HCEC 1CT (cell line): ENCODE measurements around the gene CCDC183.
"Not testable (repeated sequence)": the region's sequence is repeated elsewhere in the genome, so short reads cannot be mapped to it uniquely, and the experiment has no call there.

Source experiments
- DNase-seq: peaks from one replicate; pipeline ENCODE4 v3.0.0-alpha.2; 2017

CCDC183 gene

DNA sequence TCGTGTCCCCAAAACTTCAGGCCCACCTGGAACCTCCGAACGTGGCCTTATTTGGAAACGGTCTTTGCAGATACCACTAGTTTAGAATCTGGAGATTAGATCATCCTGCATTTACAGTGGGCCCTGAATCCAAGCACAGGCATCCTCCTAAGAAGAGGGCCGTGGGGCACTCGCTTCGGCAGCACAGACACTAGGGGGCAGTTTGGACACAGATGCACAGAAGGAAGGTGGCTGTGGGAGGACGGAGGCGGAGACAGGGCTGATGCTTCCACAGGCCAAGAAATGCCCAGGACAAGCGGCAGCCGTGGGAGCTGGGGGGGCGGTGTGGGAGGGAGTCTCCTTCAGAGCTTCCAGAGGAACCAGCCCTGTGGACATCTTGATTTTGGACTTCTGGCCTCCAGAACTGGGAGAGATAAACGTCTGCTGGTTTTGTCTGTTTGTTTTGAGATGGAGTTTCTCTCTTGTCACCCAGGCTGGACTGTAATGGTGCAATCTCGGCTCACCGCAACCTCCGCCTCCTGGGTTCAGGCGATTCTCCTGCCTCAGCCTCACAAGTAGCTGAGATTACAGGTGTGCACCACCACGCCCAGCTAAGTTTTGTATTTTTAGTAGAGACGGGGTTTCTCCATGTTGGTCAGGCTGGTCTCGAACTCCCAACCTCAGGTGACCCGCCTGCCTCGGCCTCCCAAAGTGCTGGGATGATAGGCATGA, 35.1 kb upstream of the CCDC183 start:
- DNase-seq = peak; percentile 61

GRCh38 chr9:136761545-136761981, 34.6 kb upstream of the CCDC183 start:
- DNase-seq = no peak

GRCh38 chr9:136762221-136762691, 33.9 kb upstream of the CCDC183 start:
- no peak for DNase-seq

DNA sequence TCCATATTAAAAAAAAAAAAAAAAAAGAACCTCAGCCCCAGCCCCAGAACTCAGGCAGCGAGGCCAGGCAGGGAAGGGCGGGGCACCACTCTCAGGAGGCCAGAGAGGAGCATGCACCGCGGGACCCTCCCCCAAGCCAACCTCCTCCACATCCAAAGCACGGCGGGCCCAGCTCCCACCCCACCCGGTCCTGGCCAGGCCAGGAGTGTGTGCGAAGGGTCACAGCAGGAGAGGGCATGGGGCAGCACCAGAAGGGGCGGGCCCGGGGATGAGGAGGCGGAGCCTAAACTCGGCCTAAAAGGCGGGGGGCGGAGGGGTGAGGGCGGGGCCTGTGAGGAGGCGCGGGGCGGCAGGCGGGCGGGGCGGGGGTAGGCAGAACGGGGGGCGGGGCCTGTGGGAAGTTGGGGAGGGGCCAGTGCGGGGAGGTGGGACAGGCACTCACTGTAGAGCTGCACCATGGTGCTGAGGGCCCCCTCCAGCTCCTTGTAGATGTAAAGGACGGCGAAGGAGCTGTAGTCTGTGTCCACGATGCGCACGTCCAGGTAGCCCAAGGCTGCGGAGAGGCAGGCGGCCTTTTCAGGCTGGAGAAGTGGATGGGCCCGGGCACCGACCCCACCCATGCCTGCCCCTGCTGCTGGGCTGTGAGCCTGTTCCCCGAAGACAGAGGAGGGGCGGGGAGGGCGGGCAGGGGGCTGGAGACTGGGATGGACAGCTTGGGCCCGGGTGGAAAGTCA, 33.1 kb upstream of the CCDC183 start:
- no peak for DNase-seq

- DNase-seq = no peak
Measured at GRCh38 chr9:136763649-136764035, 32.5 kb upstream of the CCDC183 start.

- no peak for DNase-seq
Measured at GRCh38 chr9:136764301-136764891, 31.7 kb upstream of the CCDC183 start, which contains the start of gene LCN15. LCN15 (minus strand) TSS chr9:136764518; CDS start chr9:136764488, 30 bp downstream.

DNA sequence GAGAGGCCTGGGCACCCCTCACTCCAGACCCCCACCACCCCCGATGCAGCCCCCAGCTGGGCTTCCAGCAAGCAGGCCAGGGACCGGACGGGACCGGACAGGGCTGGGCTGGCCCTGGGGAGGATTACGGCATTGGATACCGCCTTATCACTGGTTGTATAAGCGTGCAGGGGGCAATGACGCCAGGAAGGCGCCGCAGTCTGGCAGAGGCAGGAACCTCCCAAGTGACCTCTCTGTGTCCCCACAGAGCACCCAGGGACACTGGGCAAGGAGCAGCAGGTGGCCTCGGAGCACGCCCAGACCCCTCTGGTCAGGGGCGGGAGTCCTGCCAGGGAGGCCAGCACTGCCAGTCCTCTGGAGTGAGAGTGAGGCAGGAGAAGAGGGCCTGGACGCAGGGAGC, 31.1 kb upstream of the CCDC183 start:
- no peak for DNase-seq

DNA sequence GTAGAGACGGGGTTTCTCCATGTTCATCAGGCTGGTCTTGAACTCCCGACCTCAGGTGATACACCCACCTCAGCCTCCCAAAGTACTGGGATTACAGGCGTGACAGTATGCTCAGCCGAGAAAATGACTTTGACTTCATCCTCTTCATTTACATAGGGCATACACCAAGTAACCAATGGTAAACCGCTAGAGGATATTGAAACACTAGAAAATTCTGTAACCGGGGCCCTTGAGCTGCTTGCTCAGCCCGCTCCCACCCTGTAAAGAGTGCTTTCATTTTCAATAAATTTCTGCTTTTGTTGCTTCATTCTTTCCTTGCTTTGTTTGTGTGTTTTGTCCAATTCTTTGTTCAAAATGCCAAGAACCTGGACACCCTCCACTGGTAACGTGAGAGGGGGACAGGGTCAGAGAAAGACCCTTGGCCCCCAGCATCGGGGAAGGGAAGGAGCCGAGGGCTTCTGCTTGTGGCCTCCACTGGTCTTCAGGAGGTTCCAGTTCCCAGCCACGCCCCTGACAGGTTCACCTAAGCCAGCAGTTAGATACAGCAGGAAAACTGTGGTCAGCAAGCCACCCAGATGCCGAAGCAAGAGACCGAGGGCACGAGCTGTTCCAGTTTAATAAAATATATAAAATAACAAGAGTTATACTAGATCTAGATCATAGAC, 30.3 kb upstream of the CCDC183 start:
- DNase-seq = not testable (repeated sequence)

- DNase-seq = not testable (repeated sequence)
Measured at GRCh38 chr9:136766410-136767120, 29.6 kb upstream of the CCDC183 start.

- DNase-seq = no peak
Measured at GRCh38 chr9:136769710-136770191, 26.4 kb upstream of the CCDC183 start.

GRCh38 chr9:136771907-136772415, 24.2 kb upstream of the CCDC183 start:
- DNase-seq = no peak

GRCh38 chr9:136773386-136774044, 22.6 kb upstream of the CCDC183 start:
- DNase-seq = no peak

GRCh38 chr9:136774416-136775045, 21.6 kb upstream of the CCDC183 start:
- no peak for DNase-seq

- no peak for DNase-seq
Measured at GRCh38 chr9:136775191-136775590, 20.9 kb upstream of the CCDC183 start.

DNA sequence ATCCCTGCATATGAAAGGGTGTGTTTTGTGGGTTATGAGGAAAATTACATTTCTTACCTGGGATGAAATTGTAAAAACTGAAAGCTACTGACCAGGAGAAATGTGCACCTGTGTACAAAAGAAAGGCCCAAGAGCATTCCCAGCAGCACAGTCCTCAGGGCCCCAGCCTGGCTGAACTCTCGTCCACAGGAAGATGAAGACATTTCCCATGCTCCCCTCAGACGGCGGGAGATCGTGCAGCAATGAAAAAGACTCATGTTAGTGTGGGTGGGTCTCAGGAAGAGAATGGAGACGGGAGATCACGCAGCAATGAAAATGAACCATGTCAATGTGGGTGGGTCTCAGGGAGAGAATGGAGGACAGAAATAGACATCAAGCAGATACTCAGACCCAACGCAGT, 19.2 kb upstream of the CCDC183 start:
- DNase-seq = no peak

DNA sequence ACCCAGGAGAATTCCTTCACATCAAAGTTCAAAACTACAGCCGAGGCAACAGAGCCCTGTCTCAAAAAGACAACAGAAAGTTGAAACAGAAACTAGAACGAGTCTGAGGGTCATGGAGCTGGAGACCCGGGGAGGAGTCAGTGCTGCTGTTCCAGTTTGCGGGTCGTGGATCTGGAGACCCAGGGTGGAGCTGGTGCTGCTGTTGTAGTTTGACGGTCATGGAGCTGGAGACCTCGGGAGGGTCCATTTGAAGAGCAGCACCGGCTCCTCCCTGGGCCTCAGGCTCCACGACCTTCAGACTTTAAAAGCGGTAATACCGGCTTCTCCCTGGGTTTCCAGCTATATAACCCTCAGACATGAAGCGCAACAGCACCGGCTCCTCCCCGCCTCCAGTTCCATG, 18.8 kb upstream of the CCDC183 start:
- DNase-seq = no peak

DNA sequence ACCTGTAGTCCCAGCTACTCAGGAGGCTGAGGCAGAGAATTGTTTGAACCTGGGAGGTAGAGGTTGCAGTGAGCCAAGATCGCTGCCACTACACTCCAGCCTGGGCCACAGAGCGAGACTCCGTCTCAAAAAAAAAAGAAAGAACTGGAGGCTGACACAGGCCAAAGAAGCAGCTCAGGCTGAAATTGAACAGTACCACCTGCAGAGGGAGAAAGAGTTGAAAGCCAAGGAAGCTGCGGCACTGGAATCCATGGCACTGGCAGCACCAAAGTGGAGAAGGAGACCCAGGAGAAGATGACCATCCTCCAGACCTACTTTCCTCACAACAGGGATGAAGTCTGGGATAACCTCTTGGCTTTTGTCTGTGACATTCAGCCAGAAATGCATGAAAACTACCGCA, 16.3 kb upstream of the CCDC183 start:
- DNase-seq = no peak

- no peak for DNase-seq
Measured at GRCh38 chr9:136782452-136782851, 13.7 kb upstream of the CCDC183 start.

GRCh38 chr9:136784249-136784996, 11.7 kb upstream of the CCDC183 start:
- peak; percentile 22 for DNase-seq

DNA sequence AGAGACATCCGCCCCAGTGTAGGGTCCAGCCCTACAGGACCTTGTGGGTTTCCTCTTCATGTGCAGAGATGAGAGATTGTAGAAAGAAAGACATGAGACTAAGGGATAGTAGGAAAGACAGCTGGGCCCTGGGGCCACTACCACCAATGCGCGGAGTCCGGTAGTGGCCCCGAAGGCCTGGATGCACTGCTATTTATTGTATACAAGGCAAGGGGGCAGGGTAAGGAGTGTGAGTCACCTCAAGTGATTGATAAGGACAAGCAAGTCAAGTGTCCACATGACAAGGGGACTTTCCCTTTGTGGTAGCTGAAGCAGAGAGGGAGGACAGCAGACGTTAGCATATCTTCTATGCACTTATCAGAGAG, 11.2 kb upstream of the CCDC183 start:
- DNase-seq = no peak
